Measurements from ENCODE around the gene PPP1R14D.
A peak's percentile ranks its signal among the peaks of the same experiment; 100 is the strongest.

Gene PPP1R14D, protein sequence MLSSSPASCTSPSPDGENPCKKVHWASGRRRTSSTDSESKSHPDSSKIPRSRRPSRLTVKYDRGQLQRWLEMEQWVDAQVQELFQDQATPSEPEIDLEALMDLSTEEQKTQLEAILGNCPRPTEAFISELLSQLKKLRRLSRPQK

DNA sequence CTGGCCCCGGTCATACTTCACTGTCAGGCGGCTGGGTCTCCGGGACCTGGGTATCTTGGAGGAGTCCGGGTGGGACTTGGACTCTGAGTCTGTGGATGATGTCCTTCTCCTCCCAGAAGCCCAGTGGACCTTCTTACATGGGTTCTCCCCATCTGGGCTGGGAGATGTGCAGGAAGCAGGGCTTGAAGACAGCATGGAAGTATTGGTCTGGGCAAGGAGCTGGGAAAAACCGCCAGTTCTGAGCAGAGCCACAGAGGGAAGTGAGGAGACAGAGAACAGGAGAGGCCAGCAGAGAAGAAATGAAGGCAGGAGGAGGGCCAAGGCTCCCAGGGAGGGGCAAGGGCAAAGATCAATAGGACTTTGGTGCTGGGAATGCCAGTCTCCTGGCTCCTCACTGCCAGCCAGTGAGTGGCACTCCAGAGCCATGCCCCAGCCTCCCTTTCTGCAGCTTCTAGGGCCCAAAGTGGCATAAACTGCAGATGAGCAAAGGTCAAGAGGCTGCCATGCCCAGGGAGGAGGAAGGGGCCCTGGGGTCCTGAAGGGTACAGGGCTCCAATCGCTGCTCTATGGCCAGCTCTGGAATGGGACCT is at the start of gene PPP1R14D:
PPP1R14D (minus strand) TSS at position 262 of the 590 bp plus-strand sequence; CDS start at position 195, 67 bp downstream.
- TF ChIP-seq MYC (IDR thresholded peaks at IDR 0.05; ENCODE audit: low read depth, low read length) (no peak), POLR2A (IDR thresholded peaks at IDR 0.05; ENCODE audit: extremely low read depth, insufficient read length) (no peak), CTCF (IDR thresholded peaks at IDR 0.05; ENCODE audit: low read depth, low read length) (no peak), MAX (IDR thresholded peaks at IDR 0.05; ENCODE audit: low read depth, low read length) (no peak)
- no peak within 1 kb of the TSS for H3K4me3 ChIP-seq (ENCODE audit: low read depth, low read length)
- no peak for DNase-seq (ENCODE audit: low read depth)

DNA sequence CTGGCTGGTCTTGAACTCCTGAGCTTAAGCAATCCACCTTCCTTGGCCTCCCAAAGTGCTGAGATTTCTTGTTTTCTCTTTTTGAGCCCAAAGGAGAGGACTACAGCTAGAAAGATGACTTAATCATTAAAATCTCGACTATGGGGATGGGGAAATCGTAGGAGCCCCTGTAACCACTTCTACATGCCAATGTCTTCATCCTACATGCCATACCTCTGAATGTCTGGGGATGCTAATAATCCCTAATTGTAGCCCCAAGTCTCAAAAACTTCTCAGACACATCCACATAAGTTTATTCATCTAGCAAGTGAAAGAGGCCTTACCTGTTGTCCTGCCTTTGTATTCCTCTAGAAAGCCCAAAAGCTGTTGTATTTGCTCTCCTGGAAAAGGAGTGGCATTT is 49.2 kb upstream of the PPP1R14D start:
- no peak overlapping the region for H3K4me3 ChIP-seq (ENCODE audit: low read depth, low read length)
- no peak for TF ChIP-seq CTCF (IDR thresholded peaks at IDR 0.05; ENCODE audit: low read depth, low read length)
- no peak for TF ChIP-seq MAX (IDR thresholded peaks at IDR 0.05; ENCODE audit: low read depth, low read length)
- TF ChIP-seq MYC (IDR thresholded peaks at IDR 0.05; ENCODE audit: low read depth, low read length) = no peak
- TF ChIP-seq POLR2A (IDR thresholded peaks at IDR 0.05; ENCODE audit: extremely low read depth, insufficient read length) = no peak
- no peak for DNase-seq (ENCODE audit: low read depth)

- H3K4me3 ChIP-seq (ENCODE audit: low read depth, low read length) = no peak overlapping the region
- TF ChIP-seq MYC (IDR thresholded peaks at IDR 0.05; ENCODE audit: low read depth, low read length) (no peak), MAX (IDR thresholded peaks at IDR 0.05; ENCODE audit: low read depth, low read length) (no peak), CTCF (IDR thresholded peaks at IDR 0.05; ENCODE audit: low read depth, low read length) (no peak), POLR2A (IDR thresholded peaks at IDR 0.05; ENCODE audit: extremely low read depth, insufficient read length) (no peak)
- no peak for DNase-seq (ENCODE audit: low read depth)
These were observed 47.7 kb upstream of the PPP1R14D start for GRCh38 chr15:40875991-40876730.

DNA sequence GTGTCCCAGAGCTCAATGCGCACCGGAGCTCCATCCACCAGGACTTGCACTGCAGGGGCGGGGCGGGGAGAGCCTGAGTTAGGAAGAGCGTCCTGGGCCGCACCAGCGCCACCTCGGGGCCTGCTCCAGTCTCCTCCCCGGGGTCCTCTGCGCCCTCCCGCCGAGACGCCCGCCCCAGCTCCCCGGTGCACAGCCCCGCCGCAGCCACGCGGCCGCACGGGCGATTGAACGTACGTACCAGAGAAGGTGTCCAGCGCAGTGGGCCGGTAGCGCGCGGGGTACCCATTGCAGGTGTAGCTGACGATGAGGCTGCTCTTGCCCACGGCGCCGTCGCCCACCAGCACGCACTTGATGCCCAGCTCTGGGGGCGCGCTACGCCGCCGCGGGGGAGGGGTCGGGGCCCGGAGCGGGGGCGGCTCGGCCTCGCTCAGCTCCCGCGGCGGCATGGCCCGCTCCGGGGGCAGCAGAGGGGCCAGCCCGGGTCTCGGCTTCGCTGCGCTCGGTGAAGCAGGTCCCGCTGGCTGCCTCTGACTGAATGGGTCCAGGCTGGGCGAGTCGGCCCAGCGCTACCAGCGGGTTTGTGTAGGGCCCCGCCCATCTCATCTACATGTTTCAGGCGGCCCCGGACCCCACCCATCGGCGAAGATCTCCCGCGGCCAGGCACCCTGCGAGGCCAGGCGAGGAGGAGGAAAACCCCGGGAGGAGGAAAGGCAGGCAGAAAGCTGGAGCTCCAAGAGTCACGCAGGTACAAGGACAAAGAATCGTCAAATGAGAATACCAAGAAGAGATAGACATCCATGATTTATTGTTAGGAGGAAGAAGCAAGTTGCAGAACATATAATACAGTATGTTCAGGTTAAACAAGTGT is 45.4 kb upstream of the PPP1R14D start, which contains the start of gene RHOV:
RHOV (minus strand) TSS at position 541 of the 868 bp plus-strand sequence; CDS start at position 446, 95 bp downstream.
- H3K4me3 ChIP-seq (ENCODE audit: low read depth, low read length) = peak within 1 kb of the TSS; percentile 47
- peak; percentile 79 for DNase-seq (ENCODE audit: low read depth)
- TF ChIP-seq CTCF (IDR thresholded peaks at IDR 0.05; ENCODE audit: low read depth, low read length) (peak; percentile 25), POLR2A (IDR thresholded peaks at IDR 0.05; ENCODE audit: extremely low read depth, insufficient read length) (peak; percentile 45), MYC (IDR thresholded peaks at IDR 0.05; ENCODE audit: low read depth, low read length) (peak; percentile 77), MAX (IDR thresholded peaks at IDR 0.05; ENCODE audit: low read depth, low read length) (peak; percentile 66)
